Right lobe of liver (tissue), 6 donors: Measurements from ENCODE around the gene DLG5. TPM values are rescaled to one million over a fixed set of nuclear protein-coding genes. Genes with fewer than 3 reads are reported as not detected.

ENCODE experiments used
- ATAC-seq, 4 donors: fragments of 200-7000 bp; cut with Tn5 transposase; one replicate each; pipeline ENCODE4 v1.9.1; 2020; ENCODE audit warnings: mild to moderate bottlenecking in 4 of 4, moderate library complexity in 4 of 4
- DNase-seq, 3 donors: peaks; one replicate each; pipeline ENCODE4 v3.0.0-alpha.2; 2020
- H3K27ac ChIP-seq, 3 donors: fragments of 200-600 bp; one replicate each; pipeline ENCODE4 v1.8.0; 2022
- H3K27me3 ChIP-seq, 2 donors: fragments of 200-600 bp; one replicate each; pipeline ENCODE4 v1.8.0; 2022
- H3K36me3 ChIP-seq, 4 donors: fragments of 200-600 bp; sonication (generic) in 1 of 4; one replicate each; pipeline versions ENCODE4 v1.5.1 to v1.8.0; 2017 to 2022; ENCODE audit warnings: control low read depth in 1 of 4
- H3K4me1 ChIP-seq, 4 donors: fragments of 200-600 bp; sonication (generic) in 1 of 4; one replicate each; pipeline versions ENCODE4 v1.5.1 to v1.8.0; 2017 to 2022; ENCODE audit warnings: control low read depth in 1 of 4
- H3K4me3 ChIP-seq, 3 donors: fragments of 200-600 bp; one replicate each; pipeline ENCODE4 v1.8.0; 2022
- H3K9me3 ChIP-seq, 4 donors: fragments of 200-600 bp; sonication (generic) in 1 of 4; one replicate each; pipeline versions ENCODE4 v1.5.1 to v1.8.0; 2017 to 2022; ENCODE audit warnings: control low read depth in 1 of 4
- CTCF ChIP-seq, 4 donors: fragments of 200-600 bp in 3 of 4; fragments of 450-650 bp in 1 of 4; IDR thresholded peaks; one replicate each; pipeline versions ENCODE4 v1.5.1 to v1.8.0; 2016 to 2022; ENCODE audit warnings: antibody characterized with exemption in 4 of 4, mild to moderate bottlenecking in 2 of 4
- POLR2A ChIP-seq: fragments of 450-650 bp; IDR thresholded peaks from one replicate; pipeline ENCODE4 v1.6.1; 2017; ENCODE audit warnings: antibody characterized with exemption, mild to moderate bottlenecking
- WGBS: methylation state at CpG from one replicate; pipeline ENCODE4 v1.1.6; 2018; ENCODE audit warnings: low coverage, low lambda C conversion rate; ENCODE audit not compliant: insufficient coverage; ENCODE audit errors: missing lambda C conversion rate; 5-methylcytosine and 5-hydroxymethylcytosine counted together
- intact Hi-C, 2 donors: fragments of 100-400 bp; cut with DNase I; formaldehyde crosslinking; loops; one replicate each; pipeline versions ENCODE4 v1.11.2 to v1.14.1; 2022
- total RNA-seq, 6 experiments: library from RNA; depleted of rRNA in 2 of 6; stranded (reverse); fragments of >200 nt in 2 of 6; fragmentation: NEBNext Ultra II Directional in 3 of 6; extraction: Animal tissue kit (Norgen Biotek cat#: 25700) in 3 of 6; gene quantifications; one replicate each; pipeline versions ENCODE4 v1.1.0 to v1.2.4, GENCODE V29; 2016 to 2023
- donor health status: DM: no; HTN: yes; CAD: no.
- donor health status: DM: no; HTN: no; CAD: no.
- donor health status: DM: no; HTN: no; CAD: no.
- donor health status: DM: no; HTN: yes; CAD: no.
- donor health status: DM: no; HTN: yes; CAD: no.

The DLG5 gene
- total RNA-seq, 6 experiments from 2014 or later = 5.6 to 8.8 (median 7.6) TPM

GRCh38 chr10:77840636-77841035 is 85.9 kb downstream of the DLG5 start:
- Histone ChIP-seq H3K27ac (no peak overlapping the region), H3K27me3 (no peaks in the 10 kb centered on the region), H3K4me3 (no peak overlapping the region), H3K4me1 (peaks cover 0 to 11% (median 0%) of the 10 kb centered on the region in 4 donors), H3K9me3 (no peaks in the 10 kb centered on the region), H3K36me3 (peaks cover 0 to 12% (median 0%) of the 10 kb centered on the region in 4 donors)
- intact Hi-C loops = no loop called here
- ATAC-seq (no peak), DNase-seq (no peak)
- WGBS = 97% methylated on average over 5 of the region's 8 CpGs
- TF ChIP-seq CTCF (IDR thresholded peaks at IDR 0.05) (no peak), POLR2A (no peak)

- Histone ChIP-seq H3K4me3 (no peak overlapping the region), H3K36me3 (peaks cover 0 to 19% (median 0%) of the 10 kb centered on the region in 4 donors), H3K27ac (no peak overlapping the region), H3K9me3 (no peaks in the 10 kb centered on the region), H3K4me1 (no peaks in the 10 kb centered on the region), H3K27me3 (no peaks in the 10 kb centered on the region)
- no peak for DNase-seq
- ATAC-seq = no peak
- intact Hi-C loops = loop anchor here in 1 of 2 donors (10.0 kb wide), 1 partner anchor 187 kb away; the partner anchor contains the start of gene POLR3A
- 100% methylated on average over 3 of the region's 14 CpGs for WGBS
- no peak for TF ChIP-seq POLR2A
- TF ChIP-seq CTCF (IDR thresholded peaks at IDR 0.05) = no peak
These were observed 88.5 kb downstream of the DLG5 start for GRCh38 chr10:77837925-77838595.

GRCh38 chr10:77837248-77837924 is 89.2 kb downstream of the DLG5 start:
- DNase-seq = no peak
- Histone ChIP-seq H3K27ac (no peak overlapping the region), H3K27me3 (no peaks in the 10 kb centered on the region), H3K36me3 (peaks cover 0 to 20% (median 0%) of the 10 kb centered on the region in 4 donors), H3K9me3 (no peaks in the 10 kb centered on the region), H3K4me3 (no peak overlapping the region), H3K4me1 (no peaks in the 10 kb centered on the region)
- ATAC-seq = no peak
- no peak for TF ChIP-seq POLR2A
- 80% methylated on average over 9 of the region's 10 CpGs for WGBS
- intact Hi-C loops = loop anchor here in 1 of 2 donors (10.0 kb wide), 1 partner anchor 187 kb away; the partner anchor contains the start of gene POLR3A

GRCh38 chr10:77836299-77836820 is 90.2 kb downstream of the DLG5 start:
- intact Hi-C loops = loop anchor here in 1 of 2 donors (10.0 kb wide), 1 partner anchor 188 kb away; the partner anchor contains the start of gene POLR3A
- WGBS = 66% methylated on average over 10 of the region's 11 CpGs
- TF ChIP-seq CTCF (IDR thresholded peaks at IDR 0.05) (no peak), POLR2A (no peak)
- DNase-seq = peak in 2 of 3 donors; percentile 54 to 66
- H3K36me3 ChIP-seq = peaks cover 0 to 13% (median 0%) of the 10 kb centered on the region in 4 donors
- H3K27ac ChIP-seq = peak overlapping the region; percentile 11 to 37 (median 30)
- H3K9me3 ChIP-seq = no peaks in the 10 kb centered on the region
- H3K4me3 ChIP-seq = no peak overlapping the region
- ATAC-seq = peak; percentile 71 to 88 (median 82)
- H3K27me3 ChIP-seq = no peaks in the 10 kb centered on the region
- H3K4me1 ChIP-seq = no peaks in the 10 kb centered on the region
